H1 (cell line): ENCODE results near the gene TAX1BP1.

ENCODE experiments used
- CREB1 ChIP-seq: IDR thresholded peaks from 2 replicates; pipeline ENCODE4 v1.6.1; 2012; ENCODE audit warnings: inconsistent platforms
- CTCF ChIP-seq, 3 experiments: IDR thresholded peaks; 1 replicate in 2 of 3; 2 replicates in 1 of 3; pipeline versions ENCODE4 v1.5.1 to v1.6.1; 2011; ENCODE audit warnings: low read length in 3 of 3, mild to moderate bottlenecking in 3 of 3, inconsistent platforms in 2 of 3, low read depth in 1 of 3, moderate library complexity in 1 of 3; ENCODE audit not compliant: insufficient read depth in 1 of 3; ENCODE audit errors: control extremely low read depth in 1 of 3
- EZH2 ChIP-seq: fragments of 200-600 bp; sonication (generic); IDR thresholded peaks from 2 replicates; pipeline ENCODE4 v1.7.1; 2012; ENCODE audit warnings: low read depth, mild to moderate bottlenecking, moderate library complexity, low read length, inconsistent platforms; ENCODE audit not compliant: severe bottlenecking
- SRF ChIP-seq: IDR thresholded peaks from 2 replicates; pipeline ENCODE4 v1.6.1; 2011; ENCODE audit warnings: mild to moderate bottlenecking, low read depth, low read length, moderate library complexity
- TAF7 ChIP-seq: optimal IDR thresholded peaks from 2 replicates; pipeline ENCODE3; 2011; ENCODE audit warnings: low read depth, mild to moderate bottlenecking, inconsistent platforms, low read length, moderate library complexity, borderline replicate concordance

- TF ChIP-seq CTCF (IDR thresholded peaks at IDR 0.05; ENCODE audit: control extremely low read depth in 1 of 3, insufficient read depth in 1 of 3, low read depth in 1 of 3, low read length in 3 of 3) (peak; percentile 12 to 52 (median 40); a peak in 2 of 4 replicates), SRF (no peak), TAF7 (no peak), EZH2 (no peak), CREB1 (no peak)
Observed at GRCh38 chr7:27723085-27723484, 16.9 kb upstream of the TAX1BP1 start.
